GM12874 (cell line): ENCODE results near the gene DKKL1.

Experiments
- TF ChIP-seq, protein P1 (sequence below): IDR thresholded peaks from 2 replicates; pipeline ENCODE4 v1.5.1; 2011; ENCODE audit warnings: low read depth, mild to moderate bottlenecking, control low read depth, low read length, moderate library complexity; ENCODE audit not compliant: insufficient read depth

Gene DKKL1

DNA sequence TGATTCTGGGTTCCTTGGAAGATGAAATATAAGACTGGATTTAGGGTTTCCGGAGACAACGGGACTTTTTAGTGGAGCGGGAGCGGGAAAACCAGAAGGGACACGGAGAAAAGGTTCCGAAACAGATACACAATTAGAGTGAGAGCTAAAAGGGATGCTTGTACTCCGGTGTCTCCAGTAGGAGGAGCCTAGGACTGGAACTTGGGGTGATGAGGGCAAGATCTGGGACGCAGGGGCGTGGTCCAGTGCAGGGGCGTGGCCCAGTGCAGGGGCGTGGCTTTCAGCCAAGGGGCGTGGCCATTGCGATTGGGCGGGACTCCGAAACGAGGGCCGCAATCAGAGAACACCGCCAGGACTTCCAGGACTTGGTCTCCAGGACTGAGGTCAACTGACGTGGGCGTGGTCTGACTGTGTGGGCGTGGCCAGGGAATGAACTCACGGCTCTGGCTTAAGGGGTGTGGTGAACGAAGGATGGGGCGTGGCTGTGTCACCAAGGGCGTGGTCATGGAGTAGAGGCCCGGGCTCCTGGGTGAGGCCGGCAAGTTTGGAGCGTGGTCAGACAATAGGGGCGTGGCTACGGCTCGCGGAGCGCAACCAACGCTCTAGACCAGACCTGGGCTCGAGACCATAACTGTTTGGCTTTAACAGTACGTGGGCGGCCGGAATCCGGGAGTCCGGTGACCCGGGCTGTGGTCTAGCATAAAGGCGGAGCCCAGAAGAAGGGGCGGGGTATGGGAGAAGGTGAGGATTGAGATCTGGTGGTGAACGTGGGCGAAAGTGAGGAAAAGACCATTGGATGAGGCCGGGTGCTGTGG lies at the start of gene DKKL1:
Gene DKKL1, plus strand, starts transcription at position 610 of the 815 bp plus-strand sequence. Its CDS starts 122 bp downstream, at position 732.
- TF ChIP-seq, protein P1, sequence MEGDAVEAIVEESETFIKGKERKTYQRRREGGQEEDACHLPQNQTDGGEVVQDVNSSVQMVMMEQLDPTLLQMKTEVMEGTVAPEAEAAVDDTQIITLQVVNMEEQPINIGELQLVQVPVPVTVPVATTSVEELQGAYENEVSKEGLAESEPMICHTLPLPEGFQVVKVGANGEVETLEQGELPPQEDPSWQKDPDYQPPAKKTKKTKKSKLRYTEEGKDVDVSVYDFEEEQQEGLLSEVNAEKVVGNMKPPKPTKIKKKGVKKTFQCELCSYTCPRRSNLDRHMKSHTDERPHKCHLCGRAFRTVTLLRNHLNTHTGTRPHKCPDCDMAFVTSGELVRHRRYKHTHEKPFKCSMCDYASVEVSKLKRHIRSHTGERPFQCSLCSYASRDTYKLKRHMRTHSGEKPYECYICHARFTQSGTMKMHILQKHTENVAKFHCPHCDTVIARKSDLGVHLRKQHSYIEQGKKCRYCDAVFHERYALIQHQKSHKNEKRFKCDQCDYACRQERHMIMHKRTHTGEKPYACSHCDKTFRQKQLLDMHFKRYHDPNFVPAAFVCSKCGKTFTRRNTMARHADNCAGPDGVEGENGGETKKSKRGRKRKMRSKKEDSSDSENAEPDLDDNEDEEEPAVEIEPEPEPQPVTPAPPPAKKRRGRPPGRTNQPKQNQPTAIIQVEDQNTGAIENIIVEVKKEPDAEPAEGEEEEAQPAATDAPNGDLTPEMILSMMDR: no peak

DNA sequence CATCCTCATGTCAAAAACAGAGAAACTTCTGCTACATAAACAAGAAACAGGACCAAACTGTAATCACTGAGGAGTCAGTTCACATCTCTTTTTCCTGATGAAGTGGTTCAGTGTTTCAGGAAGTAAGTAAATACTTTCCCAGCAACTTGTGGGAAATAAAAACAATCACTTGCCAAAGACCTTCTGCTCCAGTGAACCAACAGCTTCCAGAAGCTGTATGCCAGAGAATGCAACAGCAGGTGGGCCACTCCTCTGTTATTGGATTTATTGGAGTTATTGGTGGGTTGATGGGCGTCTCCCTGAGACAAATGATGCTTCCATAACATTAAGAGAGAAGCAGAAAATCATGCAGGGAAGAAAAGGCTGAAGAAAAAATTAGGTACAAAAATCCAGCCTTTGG lies 48.6 kb upstream of the DKKL1 start:
- TF ChIP-seq, protein P1: no peak

DNA sequence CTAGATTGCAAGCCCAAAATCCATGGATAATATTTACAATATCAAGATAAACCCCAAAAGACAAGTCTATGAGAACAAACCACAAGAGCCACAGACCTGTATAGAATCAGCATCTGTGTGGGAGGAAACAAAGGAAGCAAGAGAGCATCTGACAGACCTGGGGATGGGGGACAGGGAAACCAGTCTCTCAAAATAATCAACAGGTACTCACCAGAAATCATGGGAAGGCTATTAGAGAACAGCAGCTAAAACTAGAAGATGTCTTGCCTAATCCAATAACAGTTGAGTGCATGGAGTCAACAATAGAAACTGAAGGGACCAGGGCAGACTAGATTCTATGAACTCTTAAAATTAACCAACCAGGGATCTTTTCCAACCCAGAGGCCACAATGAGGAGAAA lies 47.4 kb upstream of the DKKL1 start:
- TF ChIP-seq, protein P1: no peak

DNA sequence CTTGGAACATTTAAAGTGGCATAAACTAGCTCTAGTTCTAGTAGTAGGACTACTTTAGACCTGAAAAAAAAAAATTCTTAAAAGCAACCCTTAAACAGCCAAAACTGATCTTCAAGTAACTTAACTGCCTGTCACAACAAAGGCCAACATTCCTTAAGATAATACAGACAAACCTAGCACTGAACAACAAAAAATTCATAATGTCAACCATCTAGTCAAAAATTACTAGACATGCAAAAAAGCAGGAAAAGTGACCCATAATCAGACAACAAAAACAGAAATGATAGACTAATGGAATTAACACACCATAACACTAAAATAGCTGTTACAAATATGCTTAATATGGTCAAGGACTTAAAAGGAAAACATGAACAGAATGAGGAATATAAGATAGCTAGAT lies 45.4 kb upstream of the DKKL1 start:
- TF ChIP-seq, protein P1: no peak

DNA sequence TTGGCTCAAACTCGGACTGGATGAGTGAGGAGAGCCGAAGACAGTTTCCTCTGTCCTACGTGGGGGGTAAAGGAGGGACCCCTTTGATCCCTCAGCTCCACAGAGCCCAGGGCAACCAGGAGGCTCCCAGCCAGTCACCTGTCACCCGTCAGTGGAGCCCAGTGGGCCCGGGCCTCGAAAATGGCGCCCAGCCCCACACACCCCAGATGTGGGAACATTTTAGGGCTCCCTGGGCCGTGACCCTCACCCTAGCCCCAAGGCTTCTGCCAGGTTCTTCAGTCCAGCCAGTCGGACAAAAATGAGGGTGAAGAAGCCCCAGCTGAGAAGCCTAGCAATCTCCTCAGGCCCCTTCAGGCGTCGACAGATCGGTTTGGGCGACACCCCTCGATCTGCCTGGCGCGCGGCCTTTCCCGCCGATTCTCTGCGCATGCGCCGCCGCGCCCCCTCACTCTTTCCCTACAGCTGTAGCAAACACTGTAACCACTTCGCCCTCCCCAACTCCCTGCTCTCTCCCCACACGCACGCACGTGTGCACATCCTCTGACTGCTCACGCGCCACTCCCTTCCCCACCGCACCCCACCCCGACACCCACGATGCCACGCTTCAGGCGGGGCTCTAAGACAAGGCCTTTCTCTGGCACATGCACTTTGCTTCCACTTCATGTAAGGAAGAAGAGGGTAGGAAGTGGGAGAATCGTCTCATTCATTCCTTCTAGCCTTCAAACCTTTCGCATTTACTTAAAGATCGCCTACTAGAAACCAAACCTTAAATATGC lies 38.7 kb upstream of the DKKL1 start, which contains the start of gene SLC6A16:
Gene SLC6A16, minus strand, starts transcription at position 391 of the 776 bp plus-strand sequence. CDS start 13,844 bp downstream, outside the sequence.
- TF ChIP-seq, protein P1: no peak

DNA sequence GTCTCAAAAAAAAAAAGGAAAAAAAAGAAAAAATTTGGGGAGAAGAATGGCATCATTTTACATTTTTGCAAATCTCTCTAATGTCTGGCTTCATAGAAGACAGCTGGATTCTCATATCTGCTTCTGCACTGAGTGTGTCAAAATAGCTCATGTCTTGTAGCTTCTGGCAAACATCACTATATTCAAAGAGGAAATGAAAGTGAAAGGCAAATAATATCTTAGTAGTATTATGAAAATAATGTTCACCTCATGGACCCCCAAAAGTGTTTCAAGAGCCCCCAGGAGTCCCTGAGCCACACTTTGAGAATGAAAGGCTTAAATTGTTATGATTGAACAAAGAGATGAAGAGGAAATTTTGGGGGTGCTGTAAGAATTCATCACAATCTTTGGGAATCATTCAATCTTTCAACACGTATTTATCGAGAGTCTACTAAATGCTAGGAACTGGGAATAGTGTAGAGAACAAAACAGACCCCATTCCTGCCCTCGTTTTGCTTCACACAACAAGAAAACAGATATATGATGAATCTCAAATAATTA lies 37.4 kb upstream of the DKKL1 start:
- TF ChIP-seq, protein P1: no peak
